ENCODE results near the gene HHATL.

Gene HHATL

GRCh38 chr3:42711491-42712343 is 9.1 kb upstream of the HHATL start:
- DNase-seq, result no peak

GRCh38 chr3:42710323-42711021 is 7.9 kb upstream of the HHATL start:
- DNase-seq, result no peak

- DNase-seq, result no peak
These were observed 7.0 kb upstream of the HHATL start for GRCh38 chr3:42709621-42710020.

- no peak for DNase-seq
These were observed 6.1 kb upstream of the HHATL start for GRCh38 chr3:42708611-42709151.

- DNase-seq, result no peak
These were observed 5.2 kb upstream of the HHATL start for GRCh38 chr3:42707620-42708355.

- no peak for DNase-seq
These were observed 4.4 kb upstream of the HHATL start for GRCh38 chr3:42706721-42707619.

- no peak for DNase-seq
These were observed 3.5 kb upstream of the HHATL start for GRCh38 chr3:42705962-42706585.

- no peak for DNase-seq
These were observed 2.6 kb upstream of the HHATL start for GRCh38 chr3:42705058-42705767.

GRCh38 chr3:42704136-42704841 is 1.7 kb upstream of the HHATL start:
- no peak for DNase-seq

GRCh38 chr3:42703695-42704025 is 1.1 kb upstream of the HHATL start:
- no peak for DNase-seq

- no peak for DNase-seq
These were observed 540 bp upstream of the HHATL start for GRCh38 chr3:42702982-42703694.

- no peak for DNase-seq
These were observed 1.1 kb downstream of the HHATL start for GRCh38 chr3:42701371-42702065.

GRCh38 chr3:42700366-42701288 is 2.0 kb downstream of the HHATL start:
- DNase-seq, result no peak

GRCh38 chr3:42699511-42699971 is 3.1 kb downstream of the HHATL start:
- DNase-seq, result no peak

GRCh38 chr3:42698911-42699230 is 3.7 kb downstream of the HHATL start:
- DNase-seq, result no peak

- DNase-seq, result no peak
These were observed 4.2 kb downstream of the HHATL start for GRCh38 chr3:42698216-42698910.

- no peak for DNase-seq
These were observed 5.1 kb downstream of the HHATL start for GRCh38 chr3:42697289-42698051.

Data from DMS79 (cell line).